HG03521 (cell line): ENCODE results near the gene OR52J3.

Experiments used
- ATAC-seq: cut with Tn5 transposase; IDR thresholded peaks from one replicate; pipeline ENCODE4 v1.9.1; 2021; ENCODE audit warnings: mild to moderate bottlenecking, moderate library complexity; ENCODE audit not compliant: unreplicated experiment

OR52J3 gene

DNA sequence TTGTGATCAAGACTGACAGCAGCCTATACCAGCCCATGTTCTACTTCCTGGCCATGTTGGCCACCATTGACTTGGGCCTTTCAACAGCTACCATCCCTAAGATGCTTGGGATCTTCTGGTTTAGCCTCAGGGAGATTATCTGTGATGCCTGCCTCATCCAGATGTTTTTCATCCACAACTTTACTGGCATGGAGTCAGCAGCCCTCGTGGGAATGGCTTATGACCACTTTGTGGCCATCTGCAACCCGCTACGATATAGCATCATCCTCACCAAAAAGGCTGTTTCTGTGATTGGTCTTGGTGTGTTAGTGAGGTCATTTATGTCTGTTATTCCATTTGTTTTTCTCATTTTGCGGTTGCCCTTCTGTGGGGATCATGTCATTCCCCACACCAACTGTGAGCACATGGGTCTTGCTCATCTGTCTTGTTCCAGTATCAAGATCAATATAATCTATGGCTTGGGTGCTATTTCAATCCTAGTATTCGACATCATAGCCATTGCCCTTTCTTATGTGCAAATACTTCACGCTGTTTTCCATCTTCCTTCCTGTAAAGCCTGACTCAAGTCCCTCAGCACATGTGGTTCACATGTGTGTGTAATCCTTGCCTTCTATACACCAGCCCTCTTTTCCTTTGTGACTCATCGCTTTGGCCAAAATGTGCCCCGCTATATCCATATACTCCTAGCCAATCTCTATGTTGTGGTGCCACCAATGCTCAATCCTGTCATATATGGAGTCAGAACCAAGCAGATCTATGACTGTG lies 46.7 kb downstream of the OR52J3 start:
- ATAC-seq = no peak

DNA sequence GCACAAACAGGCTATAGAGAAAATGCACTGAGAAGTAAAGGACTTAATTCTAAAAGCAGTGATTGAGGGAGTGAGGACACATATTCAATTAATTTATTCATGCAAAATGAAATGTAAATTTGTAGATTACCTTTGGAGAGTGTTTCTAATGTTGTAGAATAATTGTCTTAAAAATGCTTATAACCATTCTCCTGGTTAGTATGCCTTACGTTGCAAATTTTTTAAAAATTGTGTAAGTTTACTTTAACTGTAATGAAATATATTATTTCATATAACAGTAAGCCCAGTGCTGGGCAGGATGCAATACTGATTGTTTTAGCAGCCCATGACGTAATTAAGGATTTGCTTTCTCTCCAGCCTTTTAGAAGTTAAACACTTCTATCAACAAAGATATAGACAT lies 49.7 kb downstream of the OR52J3 start:
- ATAC-seq = no peak
